Measurements from ENCODE around the gene FREM1.

Gene FREM1, protein sequence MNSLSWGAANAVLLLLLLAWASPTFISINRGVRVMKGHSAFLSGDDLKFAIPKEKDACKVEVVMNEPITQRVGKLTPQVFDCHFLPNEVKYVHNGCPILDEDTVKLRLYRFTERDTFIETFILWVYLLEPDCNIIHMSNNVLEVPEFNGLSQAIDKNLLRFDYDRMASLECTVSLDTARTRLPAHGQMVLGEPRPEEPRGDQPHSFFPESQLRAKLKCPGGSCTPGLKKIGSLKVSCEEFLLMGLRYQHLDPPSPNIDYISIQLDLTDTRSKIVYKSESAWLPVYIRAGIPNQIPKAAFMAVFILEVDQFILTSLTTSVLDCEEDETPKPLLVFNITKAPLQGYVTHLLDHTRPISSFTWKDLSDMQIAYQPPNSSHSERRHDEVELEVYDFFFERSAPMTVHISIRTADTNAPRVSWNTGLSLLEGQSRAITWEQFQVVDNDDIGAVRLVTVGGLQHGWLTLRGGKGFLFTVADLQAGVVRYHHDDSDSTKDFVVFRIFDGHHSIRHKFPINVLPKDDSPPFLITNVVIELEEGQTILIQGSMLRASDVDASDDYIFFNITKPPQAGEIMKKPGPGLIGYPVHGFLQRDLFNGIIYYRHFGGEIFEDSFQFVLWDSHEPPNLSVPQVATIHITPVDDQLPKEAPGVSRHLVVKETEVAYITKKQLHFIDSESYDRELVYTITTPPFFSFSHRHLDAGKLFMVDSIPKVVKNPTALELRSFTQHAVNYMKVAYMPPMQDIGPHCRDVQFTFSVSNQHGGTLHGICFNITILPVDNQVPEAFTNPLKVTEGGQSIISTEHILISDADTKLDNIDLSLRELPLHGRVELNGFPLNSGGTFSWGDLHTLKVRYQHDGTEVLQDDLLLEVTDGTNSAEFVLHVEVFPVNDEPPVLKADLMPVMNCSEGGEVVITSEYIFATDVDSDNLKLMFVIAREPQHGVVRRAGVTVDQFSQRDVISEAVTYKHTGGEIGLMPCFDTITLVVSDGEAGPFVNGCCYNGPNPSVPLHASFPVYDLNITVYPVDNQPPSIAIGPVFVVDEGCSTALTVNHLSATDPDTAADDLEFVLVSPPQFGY (N-terminal part only)

DNA sequence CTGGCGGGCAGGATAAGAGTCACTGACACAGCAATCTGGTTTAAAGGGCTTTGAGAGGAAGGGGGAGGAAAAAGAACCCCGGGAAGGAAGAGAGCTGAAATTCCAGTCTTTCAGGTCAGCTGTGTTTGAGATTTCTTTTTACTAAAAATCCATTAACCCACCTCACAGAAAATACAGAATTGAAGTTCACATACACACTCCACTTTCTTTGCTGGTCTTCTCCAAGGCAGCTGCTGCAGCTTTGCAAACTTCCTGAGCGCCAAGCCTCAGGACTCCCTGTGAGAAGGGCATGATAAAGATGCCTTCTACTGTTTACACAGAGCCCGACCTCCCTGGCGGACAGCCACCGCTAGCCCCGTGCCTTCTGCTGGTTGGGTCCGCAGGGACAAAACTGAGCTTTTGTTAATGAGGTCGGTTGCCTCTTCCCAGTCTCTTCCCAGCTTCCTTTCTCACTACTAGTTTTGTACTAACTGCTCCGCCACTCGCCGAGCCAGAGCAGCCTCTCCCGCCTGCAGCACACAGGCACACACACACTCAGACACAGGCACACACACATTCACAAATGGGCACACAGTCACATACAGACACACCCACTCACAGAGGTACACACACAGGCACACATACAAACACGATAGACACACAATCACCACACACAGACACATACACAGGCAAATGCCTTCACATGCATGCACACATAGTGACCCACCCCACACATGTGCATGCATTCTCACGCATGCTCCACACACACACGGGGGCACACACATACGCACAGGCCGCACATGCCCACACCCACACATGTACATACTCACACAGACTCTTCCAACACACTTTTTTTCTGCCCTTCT is at the start of gene FREM1:
Gene FREM1 (minus strand): TSS at position 468 of the 845 bp plus-strand sequence. CDS start 41,451 bp downstream, outside the sequence.
- ATAC-seq, result peak; percentile 88
- no peak for TF ChIP-seq ZFP3 (CRISPR knock-in tag; IDR thresholded peaks at IDR 0.05)
- TF ChIP-seq ZNF565 (CRISPR knock-in tag; conservative IDR thresholded peaks at IDR 0.05; ENCODE audit: low read depth), result no peak
- TF ChIP-seq, protein P1, sequence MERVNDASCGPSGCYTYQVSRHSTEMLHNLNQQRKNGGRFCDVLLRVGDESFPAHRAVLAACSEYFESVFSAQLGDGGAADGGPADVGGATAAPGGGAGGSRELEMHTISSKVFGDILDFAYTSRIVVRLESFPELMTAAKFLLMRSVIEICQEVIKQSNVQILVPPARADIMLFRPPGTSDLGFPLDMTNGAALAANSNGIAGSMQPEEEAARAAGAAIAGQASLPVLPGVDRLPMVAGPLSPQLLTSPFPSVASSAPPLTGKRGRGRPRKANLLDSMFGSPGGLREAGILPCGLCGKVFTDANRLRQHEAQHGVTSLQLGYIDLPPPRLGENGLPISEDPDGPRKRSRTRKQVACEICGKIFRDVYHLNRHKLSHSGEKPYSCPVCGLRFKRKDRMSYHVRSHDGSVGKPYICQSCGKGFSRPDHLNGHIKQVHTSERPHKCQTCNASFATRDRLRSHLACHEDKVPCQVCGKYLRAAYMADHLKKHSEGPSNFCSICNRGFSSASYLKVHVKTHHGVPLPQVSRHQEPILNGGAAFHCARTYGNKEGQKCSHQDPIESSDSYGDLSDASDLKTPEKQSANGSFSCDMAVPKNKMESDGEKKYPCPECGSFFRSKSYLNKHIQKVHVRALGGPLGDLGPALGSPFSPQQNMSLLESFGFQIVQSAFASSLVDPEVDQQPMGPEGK (CRISPR knock-in tag; IDR thresholded peaks at IDR 0.05; ENCODE audit: borderline replicate concordance), result no peak
- no peak for TF ChIP-seq TCF4 (CRISPR knock-in tag; IDR thresholded peaks at IDR 0.05; ENCODE audit: borderline replicate concordance)
- no peak for TF ChIP-seq OSR1 (CRISPR knock-in tag; IDR thresholded peaks at IDR 0.05)
- TF ChIP-seq ZNF70 (CRISPR knock-in tag; IDR thresholded peaks at IDR 0.05), result no peak
- TF ChIP-seq, protein P2, sequence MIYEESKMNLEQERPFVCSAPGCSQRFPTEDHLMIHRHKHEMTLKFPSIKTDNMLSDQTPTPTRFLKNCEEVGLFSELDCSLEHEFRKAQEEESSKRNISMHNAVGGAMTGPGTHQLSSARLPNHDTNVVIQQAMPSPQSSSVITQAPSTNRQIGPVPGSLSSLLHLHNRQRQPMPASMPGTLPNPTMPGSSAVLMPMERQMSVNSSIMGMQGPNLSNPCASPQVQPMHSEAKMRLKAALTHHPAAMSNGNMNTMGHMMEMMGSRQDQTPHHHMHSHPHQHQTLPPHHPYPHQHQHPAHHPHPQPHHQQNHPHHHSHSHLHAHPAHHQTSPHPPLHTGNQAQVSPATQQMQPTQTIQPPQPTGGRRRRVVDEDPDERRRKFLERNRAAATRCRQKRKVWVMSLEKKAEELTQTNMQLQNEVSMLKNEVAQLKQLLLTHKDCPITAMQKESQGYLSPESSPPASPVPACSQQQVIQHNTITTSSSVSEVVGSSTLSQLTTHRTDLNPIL (CRISPR knock-in tag; IDR thresholded peaks at IDR 0.05; ENCODE audit: low read depth), result no peak
- no peak for TF ChIP-seq SNAI2 (CRISPR knock-in tag; IDR thresholded peaks at IDR 0.05)
- TF ChIP-seq, protein P3, sequence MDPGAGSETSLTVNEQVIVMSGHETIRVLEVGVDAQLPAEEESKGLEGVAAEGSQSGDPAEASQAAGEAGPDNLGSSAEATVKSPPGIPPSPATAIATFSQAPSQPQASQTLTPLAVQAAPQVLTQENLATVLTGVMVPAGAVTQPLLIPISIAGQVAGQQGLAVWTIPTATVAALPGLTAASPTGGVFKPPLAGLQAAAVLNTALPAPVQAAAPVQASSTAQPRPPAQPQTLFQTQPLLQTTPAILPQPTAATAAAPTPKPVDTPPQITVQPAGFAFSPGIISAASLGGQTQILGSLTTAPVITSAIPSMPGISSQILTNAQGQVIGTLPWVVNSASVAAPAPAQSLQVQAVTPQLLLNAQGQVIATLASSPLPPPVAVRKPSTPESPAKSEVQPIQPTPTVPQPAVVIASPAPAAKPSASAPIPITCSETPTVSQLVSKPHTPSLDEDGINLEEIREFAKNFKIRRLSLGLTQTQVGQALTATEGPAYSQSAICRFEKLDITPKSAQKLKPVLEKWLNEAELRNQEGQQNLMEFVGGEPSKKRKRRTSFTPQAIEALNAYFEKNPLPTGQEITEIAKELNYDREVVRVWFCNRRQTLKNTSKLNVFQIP (CRISPR knock-in tag; IDR thresholded peaks at IDR 0.05; ENCODE audit: borderline replicate concordance, low read depth), result no peak
- no peak for TF ChIP-seq ISL1 (CRISPR knock-in tag; IDR thresholded peaks at IDR 0.05)
- no peak for TF ChIP-seq PPARA (CRISPR knock-in tag; IDR thresholded peaks at IDR 0.05; ENCODE audit: borderline replicate concordance)
- TF ChIP-seq GLIS3 (CRISPR knock-in tag; IDR thresholded peaks at IDR 0.05), result no peak
- no peak for TF ChIP-seq ARNTL (CRISPR knock-in tag; IDR thresholded peaks at IDR 0.05; ENCODE audit: borderline replicate concordance, low read depth)
- no peak for TF ChIP-seq TOX (CRISPR knock-in tag; IDR thresholded peaks at IDR 0.05; ENCODE audit: borderline replicate concordance)
- TF ChIP-seq, protein P4, sequence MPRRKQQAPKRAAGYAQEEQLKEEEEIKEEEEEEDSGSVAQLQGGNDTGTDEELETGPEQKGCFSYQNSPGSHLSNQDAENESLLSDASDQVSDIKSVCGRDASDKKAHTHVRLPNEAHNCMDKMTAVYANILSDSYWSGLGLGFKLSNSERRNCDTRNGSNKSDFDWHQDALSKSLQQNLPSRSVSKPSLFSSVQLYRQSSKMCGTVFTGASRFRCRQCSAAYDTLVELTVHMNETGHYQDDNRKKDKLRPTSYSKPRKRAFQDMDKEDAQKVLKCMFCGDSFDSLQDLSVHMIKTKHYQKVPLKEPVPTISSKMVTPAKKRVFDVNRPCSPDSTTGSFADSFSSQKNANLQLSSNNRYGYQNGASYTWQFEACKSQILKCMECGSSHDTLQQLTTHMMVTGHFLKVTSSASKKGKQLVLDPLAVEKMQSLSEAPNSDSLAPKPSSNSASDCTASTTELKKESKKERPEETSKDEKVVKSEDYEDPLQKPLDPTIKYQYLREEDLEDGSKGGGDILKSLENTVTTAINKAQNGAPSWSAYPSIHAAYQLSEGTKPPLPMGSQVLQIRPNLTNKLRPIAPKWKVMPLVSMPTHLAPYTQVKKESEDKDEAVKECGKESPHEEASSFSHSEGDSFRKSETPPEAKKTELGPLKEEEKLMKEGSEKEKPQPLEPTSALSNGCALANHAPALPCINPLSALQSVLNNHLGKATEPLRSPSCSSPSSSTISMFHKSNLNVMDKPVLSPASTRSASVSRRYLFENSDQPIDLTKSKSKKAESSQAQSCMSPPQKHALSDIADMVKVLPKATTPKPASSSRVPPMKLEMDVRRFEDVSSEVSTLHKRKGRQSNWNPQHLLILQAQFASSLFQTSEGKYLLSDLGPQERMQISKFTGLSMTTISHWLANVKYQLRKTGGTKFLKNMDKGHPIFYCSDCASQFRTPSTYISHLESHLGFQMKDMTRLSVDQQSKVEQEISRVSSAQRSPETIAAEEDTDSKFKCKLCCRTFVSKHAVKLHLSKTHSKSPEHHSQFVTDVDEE (CRISPR knock-in tag; IDR thresholded peaks at IDR 0.05), result no peak
- TF ChIP-seq ZNF8 (CRISPR knock-in tag; IDR thresholded peaks at IDR 0.05), result no peak
- TF ChIP-seq, protein P5, sequence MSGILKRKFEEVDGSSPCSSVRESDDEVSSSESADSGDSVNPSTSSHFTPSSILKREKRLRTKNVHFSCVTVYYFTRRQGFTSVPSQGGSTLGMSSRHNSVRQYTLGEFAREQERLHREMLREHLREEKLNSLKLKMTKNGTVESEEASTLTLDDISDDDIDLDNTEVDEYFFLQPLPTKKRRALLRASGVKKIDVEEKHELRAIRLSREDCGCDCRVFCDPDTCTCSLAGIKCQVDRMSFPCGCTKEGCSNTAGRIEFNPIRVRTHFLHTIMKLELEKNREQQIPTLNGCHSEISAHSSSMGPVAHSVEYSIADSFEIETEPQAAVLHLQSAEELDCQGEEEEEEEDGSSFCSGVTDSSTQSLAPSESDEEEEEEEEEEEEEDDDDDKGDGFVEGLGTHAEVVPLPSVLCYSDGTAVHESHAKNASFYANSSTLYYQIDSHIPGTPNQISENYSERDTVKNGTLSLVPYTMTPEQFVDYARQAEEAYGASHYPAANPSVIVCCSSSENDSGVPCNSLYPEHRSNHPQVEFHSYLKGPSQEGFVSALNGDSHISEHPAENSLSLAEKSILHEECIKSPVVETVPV (CRISPR knock-in tag; IDR thresholded peaks at IDR 0.05), result no peak
- no peak for TF ChIP-seq CSDC2 (CRISPR knock-in tag; IDR thresholded peaks at IDR 0.05)

Data from SK-N-SH treated with all-trans-retinoic acid at 6 μM for 48 hours (cell line).